ENCODE measurements around the gene CAV2. TPM values are rescaled to one million over a fixed set of nuclear protein-coding genes. Genes with fewer than 3 reads are reported as not detected.
"Not testable (repeated sequence)": the region's sequence is repeated elsewhere in the genome, so short reads cannot be mapped to it uniquely, and the experiment has no call there.

CAV2 gene
- total RNA-seq, 1 donor from 2014 or later, result 35.0 TPM

GRCh38 chr7:116468534-116468933 lies 31.0 kb upstream of the CAV2 start:
- H3K4me3 ChIP-seq (ENCODE audit: low read length in 3 of 3), result no peak overlapping the region
- no peaks in the 10 kb centered on the region for H3K36me3 ChIP-seq (ENCODE audit: control insufficient read depth in 3 of 3, insufficient read depth in 3 of 3, low read length in 3 of 3)
- H3K27ac ChIP-seq (ENCODE audit: low read depth, low read length), result no peak overlapping the region
- no peak overlapping the region for H3K9ac ChIP-seq (ENCODE audit: low read depth in 1 of 3, low read length in 3 of 3)
- no peaks in the 10 kb centered on the region for H3K9me3 ChIP-seq (ENCODE audit: control insufficient read depth in 3 of 3, low read length in 3 of 3)
- H3K4me1 ChIP-seq (ENCODE audit: control insufficient read depth in 3 of 3, insufficient read depth in 3 of 3, low read length in 3 of 3), result no peaks in the 10 kb centered on the region
- H3K27me3 ChIP-seq (ENCODE audit: control insufficient read depth in 3 of 3, insufficient read depth in 3 of 3, low read length in 3 of 3), result no peaks in the 10 kb centered on the region

- Histone ChIP-seq H3K9ac (ENCODE audit: low read depth in 1 of 3, low read length in 3 of 3) (no peak overlapping the region), H3K4me3 (ENCODE audit: low read length in 3 of 3) (no peak overlapping the region), H3K27me3 (ENCODE audit: control insufficient read depth in 3 of 3, insufficient read depth in 3 of 3, low read length in 3 of 3) (no peaks in the 10 kb centered on the region), H3K27ac (ENCODE audit: low read depth, low read length) (no peak overlapping the region), H3K4me1 (ENCODE audit: control insufficient read depth in 3 of 3, insufficient read depth in 3 of 3, low read length in 3 of 3) (no peaks in the 10 kb centered on the region), H3K9me3 (ENCODE audit: control insufficient read depth in 3 of 3, low read length in 3 of 3) (no peaks in the 10 kb centered on the region), H3K36me3 (ENCODE audit: control insufficient read depth in 3 of 3, insufficient read depth in 3 of 3, low read length in 3 of 3) (no peaks in the 10 kb centered on the region)
Observed at GRCh38 chr7:116477625-116478024, 21.9 kb upstream of the CAV2 start.

GRCh38 chr7:116478834-116479233 lies 20.7 kb upstream of the CAV2 start:
- no peak overlapping the region for H3K9ac ChIP-seq (ENCODE audit: low read depth in 1 of 3, low read length in 3 of 3)
- no peaks in the 10 kb centered on the region for H3K27me3 ChIP-seq (ENCODE audit: control insufficient read depth in 3 of 3, insufficient read depth in 3 of 3, low read length in 3 of 3)
- no peak overlapping the region for H3K27ac ChIP-seq (ENCODE audit: low read depth, low read length)
- no peaks in the 10 kb centered on the region for H3K4me1 ChIP-seq (ENCODE audit: control insufficient read depth in 3 of 3, insufficient read depth in 3 of 3, low read length in 3 of 3)
- H3K36me3 ChIP-seq (ENCODE audit: control insufficient read depth in 3 of 3, insufficient read depth in 3 of 3, low read length in 3 of 3), result no peaks in the 10 kb centered on the region
- H3K9me3 ChIP-seq (ENCODE audit: control insufficient read depth in 3 of 3, low read length in 3 of 3), result no peaks in the 10 kb centered on the region
- H3K4me3 ChIP-seq (ENCODE audit: low read length in 3 of 3), result no peak overlapping the region

- Histone ChIP-seq H3K4me3 (ENCODE audit: low read length in 3 of 3) (no peak overlapping the region), H3K27me3 (ENCODE audit: control insufficient read depth in 3 of 3, insufficient read depth in 3 of 3, low read length in 3 of 3) (no peaks in the 10 kb centered on the region), H3K9me3 (ENCODE audit: control insufficient read depth in 3 of 3, low read length in 3 of 3) (no peaks in the 10 kb centered on the region), H3K27ac (ENCODE audit: low read depth, low read length) (no peak overlapping the region), H3K9ac (ENCODE audit: low read depth in 1 of 3, low read length in 3 of 3) (no peak overlapping the region), H3K36me3 (ENCODE audit: control insufficient read depth in 3 of 3, insufficient read depth in 3 of 3, low read length in 3 of 3) (no peaks in the 10 kb centered on the region), H3K4me1 (ENCODE audit: control insufficient read depth in 3 of 3, insufficient read depth in 3 of 3, low read length in 3 of 3) (no peaks in the 10 kb centered on the region)
Observed at GRCh38 chr7:116483271-116483942, 16.1 kb upstream of the CAV2 start.

- not testable (repeated sequence) for H3K9me3 ChIP-seq (ENCODE audit: control insufficient read depth in 3 of 3, low read length in 3 of 3); H3K36me3 ChIP-seq (ENCODE audit: control insufficient read depth in 3 of 3, insufficient read depth in 3 of 3, low read length in 3 of 3); H3K4me3 ChIP-seq (ENCODE audit: low read length in 3 of 3); H3K4me1 ChIP-seq (ENCODE audit: control insufficient read depth in 3 of 3, insufficient read depth in 3 of 3, low read length in 3 of 3); H3K27ac ChIP-seq (ENCODE audit: low read depth, low read length); H3K9ac ChIP-seq (ENCODE audit: low read depth in 1 of 3, low read length in 3 of 3); H3K27me3 ChIP-seq (ENCODE audit: control insufficient read depth in 3 of 3, insufficient read depth in 3 of 3, low read length in 3 of 3)
Observed at GRCh38 chr7:116484389-116484788, 15.1 kb upstream of the CAV2 start.

GRCh38 chr7:116487907-116488521 lies 11.5 kb upstream of the CAV2 start:
- H3K27ac ChIP-seq (ENCODE audit: low read depth, low read length), result no peak overlapping the region
- H3K9me3 ChIP-seq (ENCODE audit: control insufficient read depth in 3 of 3, low read length in 3 of 3), result no peaks in the 10 kb centered on the region
- no peak overlapping the region for H3K4me3 ChIP-seq (ENCODE audit: low read length in 3 of 3)
- no peak overlapping the region for H3K9ac ChIP-seq (ENCODE audit: low read depth in 1 of 3, low read length in 3 of 3)
- no peaks in the 10 kb centered on the region for H3K36me3 ChIP-seq (ENCODE audit: control insufficient read depth in 3 of 3, insufficient read depth in 3 of 3, low read length in 3 of 3)
- H3K4me1 ChIP-seq (ENCODE audit: control insufficient read depth in 3 of 3, insufficient read depth in 3 of 3, low read length in 3 of 3), result no peaks in the 10 kb centered on the region
- no peaks in the 10 kb centered on the region for H3K27me3 ChIP-seq (ENCODE audit: control insufficient read depth in 3 of 3, insufficient read depth in 3 of 3, low read length in 3 of 3)

- H3K27ac ChIP-seq (ENCODE audit: low read depth, low read length), result no peak overlapping the region
- H3K4me1 ChIP-seq (ENCODE audit: control insufficient read depth in 3 of 3, insufficient read depth in 3 of 3, low read length in 3 of 3), result no peaks in the 10 kb centered on the region
Observed at GRCh38 chr7:116490351-116490750, 9.2 kb upstream of the CAV2 start.

GRCh38 chr7:116491887-116492653 lies 7.5 kb upstream of the CAV2 start:
- H3K4me3 ChIP-seq (ENCODE audit: low read length in 3 of 3), result no peak overlapping the region
- H3K9me3 ChIP-seq (ENCODE audit: control insufficient read depth in 3 of 3, low read length in 3 of 3), result no peaks in the 10 kb centered on the region
- H3K36me3 ChIP-seq (ENCODE audit: control insufficient read depth in 3 of 3, insufficient read depth in 3 of 3, low read length in 3 of 3), result no peaks in the 10 kb centered on the region
- H3K9ac ChIP-seq (ENCODE audit: low read depth in 1 of 3, low read length in 3 of 3), result no peak overlapping the region
- H3K4me1 ChIP-seq (ENCODE audit: control insufficient read depth in 3 of 3, insufficient read depth in 3 of 3, low read length in 3 of 3), result no peaks in the 10 kb centered on the region
- H3K27ac ChIP-seq (ENCODE audit: low read depth, low read length), result no peak overlapping the region
- H3K27me3 ChIP-seq (ENCODE audit: control insufficient read depth in 3 of 3, insufficient read depth in 3 of 3, low read length in 3 of 3), result no peaks in the 10 kb centered on the region

More at GRCh38 chr7:116490351-116490750, 9.2 kb upstream of the CAV2 start:
- no peaks in the 10 kb centered on the region for H3K36me3 ChIP-seq (ENCODE audit: control insufficient read depth in 3 of 3, insufficient read depth in 3 of 3, low read length in 3 of 3)
- H3K27me3 ChIP-seq (ENCODE audit: control insufficient read depth in 3 of 3, insufficient read depth in 3 of 3, low read length in 3 of 3), result no peaks in the 10 kb centered on the region
- no peak overlapping the region for H3K9ac ChIP-seq (ENCODE audit: low read depth in 1 of 3, low read length in 3 of 3)
- no peak overlapping the region for H3K4me3 ChIP-seq (ENCODE audit: low read length in 3 of 3)
- no peaks in the 10 kb centered on the region for H3K9me3 ChIP-seq (ENCODE audit: control insufficient read depth in 3 of 3, low read length in 3 of 3)

- Histone ChIP-seq H3K4me1 (ENCODE audit: control insufficient read depth in 3 of 3, insufficient read depth in 3 of 3, low read length in 3 of 3) (no peaks in the 10 kb centered on the region), H3K27ac (ENCODE audit: low read depth, low read length) (no peak overlapping the region), H3K4me3 (ENCODE audit: low read length in 3 of 3) (no peak overlapping the region), H3K9ac (ENCODE audit: low read depth in 1 of 3, low read length in 3 of 3) (no peak overlapping the region), H3K36me3 (ENCODE audit: control insufficient read depth in 3 of 3, insufficient read depth in 3 of 3, low read length in 3 of 3) (no peaks in the 10 kb centered on the region), H3K27me3 (ENCODE audit: control insufficient read depth in 3 of 3, insufficient read depth in 3 of 3, low read length in 3 of 3) (no peaks in the 10 kb centered on the region), H3K9me3 (ENCODE audit: control insufficient read depth in 3 of 3, low read length in 3 of 3) (no peaks in the 10 kb centered on the region)
Observed at GRCh38 chr7:116492654-116493109, 6.9 kb upstream of the CAV2 start.

- no peaks in the 10 kb centered on the region for H3K36me3 ChIP-seq (ENCODE audit: control insufficient read depth in 3 of 3, insufficient read depth in 3 of 3, low read length in 3 of 3)
- H3K9me3 ChIP-seq (ENCODE audit: control insufficient read depth in 3 of 3, low read length in 3 of 3), result no peaks in the 10 kb centered on the region
- no peaks in the 10 kb centered on the region for H3K27me3 ChIP-seq (ENCODE audit: control insufficient read depth in 3 of 3, insufficient read depth in 3 of 3, low read length in 3 of 3)
- no peak overlapping the region for H3K4me3 ChIP-seq (ENCODE audit: low read length in 3 of 3)
- no peak overlapping the region for H3K27ac ChIP-seq (ENCODE audit: low read depth, low read length)
- H3K9ac ChIP-seq (ENCODE audit: low read depth in 1 of 3, low read length in 3 of 3), result no peak overlapping the region
- no peaks in the 10 kb centered on the region for H3K4me1 ChIP-seq (ENCODE audit: control insufficient read depth in 3 of 3, insufficient read depth in 3 of 3, low read length in 3 of 3)
Observed at GRCh38 chr7:116493449-116493848, 6.1 kb upstream of the CAV2 start.
